HG03571 (cell line): ENCODE measurements around the gene DEDD2.

ENCODE experiments used
- ATAC-seq: cut with Tn5 transposase; IDR thresholded peaks from one replicate; pipeline ENCODE4 v1.9.1; 2021; ENCODE audit not compliant: unreplicated experiment

The DEDD2 gene

DNA sequence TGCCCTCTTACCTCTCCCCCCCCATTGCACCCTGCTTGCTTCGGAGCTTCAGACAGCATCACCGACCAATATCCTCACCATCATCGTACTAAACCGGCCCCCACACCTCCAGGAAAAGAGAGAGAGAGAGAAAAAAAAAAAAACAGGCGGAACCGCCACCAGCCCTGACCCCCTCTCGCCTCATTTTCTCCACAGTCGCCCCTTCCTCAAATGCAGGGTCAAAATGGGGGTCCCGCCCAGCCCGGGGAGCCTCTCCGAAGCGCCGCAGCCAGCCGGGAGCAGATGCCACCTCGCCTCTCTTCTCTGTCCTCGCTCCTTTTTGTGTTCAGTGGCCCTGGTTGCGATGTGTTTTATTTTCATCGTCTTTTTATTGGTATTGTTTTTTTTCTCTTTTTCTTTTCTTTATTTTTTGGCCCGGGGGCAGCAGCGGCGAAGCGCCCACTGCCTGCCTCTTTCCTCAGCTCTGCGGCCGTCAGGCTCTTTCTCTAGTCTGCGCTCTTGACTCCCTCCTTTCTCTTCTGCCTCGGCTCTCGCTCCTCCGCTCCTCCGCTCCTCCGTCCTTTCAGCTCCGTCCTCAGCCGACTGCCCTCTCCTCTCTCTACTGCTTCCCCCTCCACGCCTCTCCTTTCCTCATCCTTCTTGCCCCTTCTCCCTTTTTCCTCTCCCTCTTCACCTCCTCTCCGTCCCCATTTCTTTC lies 41.4 kb downstream of the DEDD2 start:
- ATAC-seq = no peak

DNA sequence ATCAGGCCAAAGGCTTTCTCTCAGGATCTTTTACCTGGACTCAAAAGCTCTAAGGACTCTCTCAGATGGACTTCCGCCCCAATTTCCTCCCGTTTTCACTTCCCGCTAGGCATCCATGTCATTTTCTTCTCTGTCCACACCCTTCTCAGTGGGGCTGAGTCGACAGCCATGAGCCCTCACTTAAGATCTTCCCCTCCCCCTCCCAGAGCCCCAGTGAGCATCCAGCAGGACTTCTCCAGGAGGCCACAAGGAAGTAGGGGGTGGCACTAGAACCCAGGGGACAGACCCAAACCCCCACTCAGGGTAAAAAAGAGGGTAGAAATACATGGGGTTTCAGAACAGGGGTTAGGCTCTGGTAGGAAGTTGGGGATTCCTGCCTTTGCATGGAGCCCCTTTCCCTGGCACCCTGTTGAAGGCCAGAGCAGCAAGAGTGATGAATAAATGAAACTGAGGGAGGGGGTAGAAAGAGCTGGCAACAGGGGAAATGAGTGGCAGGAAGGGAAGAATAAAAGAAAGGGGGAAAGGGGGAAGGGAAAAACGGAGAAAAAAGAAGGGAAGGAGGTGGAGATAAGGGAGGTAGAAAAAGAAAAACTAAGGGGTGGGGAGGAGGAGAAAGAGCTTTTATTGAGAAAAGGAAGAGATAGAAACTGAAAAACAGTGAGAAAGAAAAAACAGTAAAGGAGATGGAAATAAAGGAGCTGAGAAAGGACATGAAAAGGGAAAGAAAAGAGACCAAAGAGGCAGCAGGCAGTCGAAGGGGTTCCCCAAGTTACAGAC lies 42.3 kb downstream of the DEDD2 start:
- ATAC-seq = no peak

- ATAC-seq = no peak
These were observed 43.3 kb downstream of the DEDD2 start for GRCh38 chr19:42174188-42174587.

GRCh38 chr19:42173695-42174094 lies 43.8 kb downstream of the DEDD2 start:
- ATAC-seq = no peak

DNA sequence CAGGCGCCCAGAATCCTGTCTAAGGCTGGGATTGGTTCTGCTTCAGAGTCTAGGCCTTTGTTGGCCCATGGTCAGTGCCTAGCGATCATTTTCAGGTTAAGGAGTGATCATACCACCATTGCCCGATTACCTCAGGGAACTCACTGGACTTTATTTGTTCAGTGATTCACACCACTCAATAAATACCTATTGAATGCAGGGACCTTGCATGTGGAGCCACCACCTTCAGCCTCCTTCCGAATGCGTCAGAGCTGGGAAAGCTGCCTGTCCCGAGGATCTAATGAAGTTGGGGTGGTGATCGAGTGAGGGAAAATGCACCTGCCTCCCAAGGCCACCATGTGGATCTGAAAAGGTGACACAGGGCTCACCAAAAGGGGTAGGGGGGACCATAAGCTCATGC lies 45.2 kb downstream of the DEDD2 start:
- no peak for ATAC-seq

GRCh38 chr19:42170715-42171114 lies 46.8 kb downstream of the DEDD2 start:
- ATAC-seq = no peak

GRCh38 chr19:42169486-42170413 lies 47.7 kb downstream of the DEDD2 start:
- no peak for ATAC-seq

DNA sequence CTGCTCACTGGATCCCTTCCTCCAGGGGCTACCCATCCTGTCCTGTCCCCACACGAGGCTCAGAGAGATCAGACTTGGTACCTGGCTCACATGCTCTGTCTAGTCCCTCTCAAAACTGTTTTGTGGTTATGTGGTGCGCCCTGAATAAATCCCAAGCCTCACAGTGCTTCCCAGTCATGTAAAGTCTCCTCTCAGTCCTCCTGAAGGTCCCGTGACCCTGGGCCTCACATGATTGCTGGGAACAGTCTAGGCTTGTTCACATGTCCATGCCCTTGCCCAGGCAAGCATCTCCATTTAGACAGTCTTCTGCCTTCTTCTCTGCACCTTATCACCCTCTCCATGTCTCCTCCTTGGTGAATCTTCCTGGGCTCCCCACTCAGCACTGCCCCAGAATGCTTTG lies 49.3 kb downstream of the DEDD2 start:
- ATAC-seq = no peak

DNA sequence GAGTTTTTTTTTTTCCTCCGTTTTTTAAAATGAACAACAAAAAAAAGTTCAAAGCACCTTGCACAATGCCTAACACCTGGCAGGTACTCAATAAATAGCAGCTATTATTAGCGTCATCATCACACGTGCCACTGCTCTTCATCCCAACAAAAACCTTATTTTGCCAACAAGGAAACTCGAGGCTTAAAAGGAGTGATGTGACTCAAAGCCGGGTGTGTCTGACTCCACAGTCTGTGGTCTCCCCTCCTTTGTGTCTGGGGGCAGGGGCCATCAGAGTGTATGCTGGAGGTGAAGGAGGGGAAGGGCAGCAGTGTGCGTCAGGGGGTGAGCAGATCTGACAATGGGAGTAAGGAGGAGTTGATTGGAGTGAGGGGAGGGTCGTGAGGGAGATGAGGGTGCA lies 51.2 kb downstream of the DEDD2 start:
- ATAC-seq = no peak

- no peak for ATAC-seq
These were observed 52.3 kb downstream of the DEDD2 start for GRCh38 chr19:42165146-42165545.

DNA sequence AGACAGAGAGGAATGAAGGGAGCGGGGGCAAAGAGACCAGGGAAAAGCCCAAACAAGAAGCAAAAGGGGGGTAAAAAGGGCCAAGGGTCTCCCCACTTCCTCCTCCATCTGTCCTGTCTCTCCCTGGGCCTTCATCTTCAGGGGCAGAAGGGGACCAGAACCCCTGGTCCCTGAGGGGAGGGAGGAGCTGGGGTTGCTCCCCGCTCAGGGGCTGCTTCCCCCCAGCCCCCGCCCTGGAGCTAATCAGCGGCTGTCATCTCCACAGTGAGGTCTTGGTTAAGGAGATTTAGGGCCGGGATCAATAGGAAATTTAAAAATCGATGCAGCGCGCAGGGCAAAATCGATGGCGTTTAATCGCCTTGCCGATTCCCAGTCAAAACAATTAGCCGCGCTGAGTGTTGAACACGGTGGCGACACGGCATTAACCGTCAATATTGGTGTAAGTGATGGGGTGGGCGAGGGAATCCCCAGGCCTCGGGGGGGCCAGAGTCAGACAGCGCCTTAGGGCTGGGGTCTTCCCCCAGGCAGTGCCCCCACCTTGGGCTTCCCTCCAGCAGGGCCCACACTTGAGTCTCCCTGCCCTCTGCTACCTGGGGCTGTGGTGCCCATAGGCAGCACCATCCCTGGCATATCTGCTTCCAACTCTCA lies 55.7 kb downstream of the DEDD2 start:
- ATAC-seq = no peak

- no peak for ATAC-seq
These were observed 57.5 kb downstream of the DEDD2 start for GRCh38 chr19:42159942-42160341.

- ATAC-seq = no peak
These were observed 58.6 kb downstream of the DEDD2 start for GRCh38 chr19:42158926-42159325.

DNA sequence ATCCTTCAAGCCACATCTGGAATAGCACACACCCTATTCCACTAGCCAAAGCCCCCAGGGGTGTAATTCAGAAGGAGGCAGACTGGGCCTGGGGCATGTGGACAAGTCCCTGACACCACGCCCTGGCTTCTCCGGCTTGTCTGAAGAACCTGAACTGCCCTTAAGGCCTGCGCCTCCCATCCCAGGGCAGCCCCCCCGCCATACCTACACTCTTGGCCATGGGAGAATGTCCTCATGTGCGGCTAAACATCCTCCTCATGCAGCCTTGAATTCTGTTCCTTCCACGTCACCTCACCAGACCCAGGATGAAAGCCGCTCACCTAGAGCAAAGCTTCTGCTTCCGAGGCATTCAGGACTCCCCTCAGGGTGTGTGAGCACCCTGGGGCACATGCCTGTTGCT lies 60.9 kb downstream of the DEDD2 start:
- ATAC-seq = no peak

- no peak for ATAC-seq
These were observed 61.7 kb downstream of the DEDD2 start for GRCh38 chr19:42155796-42156195.

- ATAC-seq = no peak
These were observed 62.8 kb downstream of the DEDD2 start for GRCh38 chr19:42154471-42155323.

GRCh38 chr19:42153672-42154433 lies 63.6 kb downstream of the DEDD2 start:
- no peak for ATAC-seq

GRCh38 chr19:42152910-42153671 lies 64.4 kb downstream of the DEDD2 start:
- ATAC-seq = no peak
